ENCODE results near the gene NAA15.

DNA sequence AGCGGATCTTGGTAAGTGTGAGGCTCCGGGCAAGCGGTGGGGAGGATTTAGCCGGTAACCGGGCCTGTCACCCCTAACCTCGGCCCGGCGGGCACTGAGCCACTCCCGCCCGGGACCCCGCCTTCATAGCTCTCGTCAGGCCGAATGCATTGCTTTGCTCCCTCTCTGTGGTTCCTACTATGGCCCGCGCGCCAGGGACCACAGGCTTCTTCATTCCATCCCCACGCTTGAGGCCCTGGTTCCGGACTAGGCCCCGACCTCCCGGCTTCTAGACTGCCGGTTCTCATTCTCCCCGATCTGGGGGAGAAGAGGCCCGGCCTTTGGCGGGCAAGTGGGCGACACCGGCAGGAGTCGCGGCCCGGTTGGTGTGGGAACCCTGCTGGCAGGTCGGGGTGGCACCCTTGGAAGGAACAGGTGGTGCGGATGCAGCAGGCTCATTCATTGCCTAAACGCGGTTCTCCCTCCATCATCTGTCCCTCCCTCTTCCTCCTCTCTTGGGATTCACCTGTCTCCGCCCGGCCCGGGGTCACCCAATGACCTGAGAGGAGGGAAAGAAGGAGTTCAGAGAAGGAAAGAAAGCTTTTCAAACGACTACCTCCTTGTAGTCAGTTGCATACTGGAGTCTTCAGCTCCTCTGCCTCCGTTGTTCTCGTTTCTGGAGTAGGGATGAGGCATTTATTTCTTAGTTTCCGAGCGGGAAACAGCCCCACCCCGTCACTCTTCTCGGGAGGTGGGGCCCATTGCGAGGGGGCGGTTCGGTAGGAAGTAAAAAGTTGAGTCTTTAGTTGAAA is 711 bp downstream of the NAA15 start, which contains the start of gene NDUFC1:
- TF ChIP-seq SETDB1 (IDR thresholded peaks at IDR 0.05; ENCODE audit: insufficient read length, low read length) = no peak
- TF ChIP-seq ZNF274 (IDR thresholded peaks at IDR 0.05; ENCODE audit: low read length) = no peak
- no peak for TF ChIP-seq ZNF274 (tag by site-specific recombination; IDR thresholded peaks at IDR 0.05; ENCODE audit: borderline replicate concordance)
- TF ChIP-seq CTCF (tag by site-specific recombination; IDR thresholded peaks at IDR 0.05) = peak; percentile 44
- TF ChIP-seq ZNF792 (tag by site-specific recombination; IDR thresholded peaks at IDR 0.05) = no peak
- TF ChIP-seq, protein P1, sequence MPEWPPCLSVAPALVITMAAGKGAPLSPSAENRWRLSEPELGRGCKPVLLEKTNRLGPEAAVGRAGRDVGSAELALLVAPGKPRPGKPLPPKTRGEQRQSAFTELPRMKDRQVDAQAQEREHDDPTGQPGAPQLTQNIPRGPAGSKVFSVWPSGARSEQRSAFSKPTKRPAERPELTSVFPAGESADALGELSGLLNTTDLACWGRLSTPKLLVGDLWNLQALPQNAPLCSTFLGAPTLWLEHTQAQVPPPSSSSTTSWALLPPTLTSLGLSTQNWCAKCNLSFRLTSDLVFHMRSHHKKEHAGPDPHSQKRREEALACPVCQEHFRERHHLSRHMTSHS (tag by site-specific recombination; IDR thresholded peaks at IDR 0.05) = no peak
- no peak; the same call in 1 of the 2 replicates for TF ChIP-seq GLIS2 (tag by site-specific recombination; IDR thresholded peaks at IDR 0.05)
- TF ChIP-seq, protein P2, sequence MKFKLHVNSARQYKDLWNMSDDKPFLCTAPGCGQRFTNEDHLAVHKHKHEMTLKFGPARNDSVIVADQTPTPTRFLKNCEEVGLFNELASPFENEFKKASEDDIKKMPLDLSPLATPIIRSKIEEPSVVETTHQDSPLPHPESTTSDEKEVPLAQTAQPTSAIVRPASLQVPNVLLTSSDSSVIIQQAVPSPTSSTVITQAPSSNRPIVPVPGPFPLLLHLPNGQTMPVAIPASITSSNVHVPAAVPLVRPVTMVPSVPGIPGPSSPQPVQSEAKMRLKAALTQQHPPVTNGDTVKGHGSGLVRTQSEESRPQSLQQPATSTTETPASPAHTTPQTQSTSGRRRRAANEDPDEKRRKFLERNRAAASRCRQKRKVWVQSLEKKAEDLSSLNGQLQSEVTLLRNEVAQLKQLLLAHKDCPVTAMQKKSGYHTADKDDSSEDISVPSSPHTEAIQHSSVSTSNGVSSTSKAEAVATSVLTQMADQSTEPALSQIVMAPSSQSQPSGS (tag by site-specific recombination; IDR thresholded peaks at IDR 0.05; ENCODE audit: low read depth) = no peak
- no peak for TF ChIP-seq ZNF747 (tag by site-specific recombination; IDR thresholded peaks at IDR 0.05)
- TF ChIP-seq ZNF10 (tag by site-specific recombination; IDR thresholded peaks at IDR 0.05) = no peak
- TF ChIP-seq PATZ1 (tag by site-specific recombination; IDR thresholded peaks at IDR 0.05) = 0 out of 2 replicates have a peak, but pooled peaks have one; percentile 6
- TF ChIP-seq ZBTB7A (tag by site-specific recombination; IDR thresholded peaks at IDR 0.05; ENCODE audit: low read depth) = no peak
- no peak for TF ChIP-seq ZNF157 (tag by site-specific recombination; IDR thresholded peaks at IDR 0.05)
